Measurements from ENCODE around the gene SYCP3. TPM values are rescaled to one million over a fixed set of nuclear protein-coding genes. Genes with fewer than 3 reads are reported as not detected.

SYCP3 gene
- total RNA-seq, 3 donors from 2014 or later, result 0.16 to 0.33 TPM; not detected in 1

GRCh38 chr12:101761350-101761749 is 22.1 kb upstream of the SYCP3 start:
- no peaks in the 10 kb centered on the region for H3K9me3 ChIP-seq
- no peaks in the 10 kb centered on the region for H3K27me3 ChIP-seq
- H3K27ac ChIP-seq, result no peak overlapping the region
- no peak for DNase-seq (ENCODE audit: low spot score in 2 of 2)
- no peak overlapping the region for H3K4me3 ChIP-seq
- TF ChIP-seq POLR2AphosphoS5 (IDR thresholded peaks at IDR 0.05), result no peak
- no peak for TF ChIP-seq POLR2A (IDR thresholded peaks at IDR 0.05)
- TF ChIP-seq CTCF (IDR thresholded peaks at IDR 0.05), result no peak
- no peaks in the 10 kb centered on the region for H3K4me1 ChIP-seq
- no peaks in the 10 kb centered on the region for H3K36me3 ChIP-seq
- intact Hi-C loops (cut with DNase I; ENCODE audit: low total_unique reads), result no loop called here

DNA sequence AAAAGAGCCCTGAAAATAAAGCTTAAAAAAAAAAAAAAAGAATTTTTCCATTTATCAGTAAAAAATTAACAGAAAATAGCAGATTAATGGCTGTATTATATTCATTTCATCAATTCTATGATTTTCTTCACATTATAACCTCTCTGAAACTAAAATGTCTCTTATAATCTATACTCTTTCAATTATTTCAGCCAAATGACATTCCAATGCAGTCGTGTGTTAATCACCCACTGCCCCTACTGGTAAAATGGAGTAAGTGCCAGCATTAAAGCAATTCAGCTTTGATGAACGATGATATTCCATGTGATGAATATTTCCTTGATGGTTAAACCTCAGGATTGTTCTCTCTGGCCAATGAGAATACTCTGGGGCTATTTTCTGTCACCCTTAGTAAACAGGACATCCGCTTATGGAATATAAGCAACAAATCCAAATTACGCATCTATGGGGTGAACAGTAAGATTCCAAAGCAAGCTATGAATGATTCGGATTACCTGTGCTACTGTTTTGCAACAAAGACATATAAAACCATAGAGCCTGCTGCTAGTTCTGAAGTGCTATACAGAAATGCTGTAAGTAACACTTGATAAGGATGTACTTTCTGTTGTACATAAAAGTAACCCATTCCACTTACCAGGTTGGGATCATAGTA is 20.3 kb upstream of the SYCP3 start:
- Histone ChIP-seq H3K27ac (no peak overlapping the region), H3K4me1 (no peaks in the 10 kb centered on the region), H3K4me3 (no peak overlapping the region), H3K36me3 (no peaks in the 10 kb centered on the region), H3K9me3 (no peaks in the 10 kb centered on the region), H3K27me3 (no peaks in the 10 kb centered on the region)
- no peak for DNase-seq (ENCODE audit: low spot score in 2 of 2)
- TF ChIP-seq CTCF (IDR thresholded peaks at IDR 0.05) (peak; percentile 56 to 62 (median 60)), POLR2AphosphoS5 (IDR thresholded peaks at IDR 0.05) (no peak)
- intact Hi-C loops (cut with DNase I; ENCODE audit: low total_unique reads), result no loop called here

GRCh38 chr12:101750152-101750551 is 10.9 kb upstream of the SYCP3 start:
- H3K4me3 ChIP-seq, result no peak overlapping the region
- intact Hi-C loops (cut with DNase I; ENCODE audit: low total_unique reads), result no loop called here
- TF ChIP-seq POLR2A (IDR thresholded peaks at IDR 0.05) (no peak), POLR2AphosphoS5 (IDR thresholded peaks at IDR 0.05) (no peak), CTCF (IDR thresholded peaks at IDR 0.05) (no peak)
- H3K4me1 ChIP-seq, result no peaks in the 10 kb centered on the region
- DNase-seq (ENCODE audit: low spot score in 2 of 2), result no peak
- no peaks in the 10 kb centered on the region for H3K27me3 ChIP-seq
- no peaks in the 10 kb centered on the region for H3K9me3 ChIP-seq
- H3K27ac ChIP-seq, result no peak overlapping the region
- H3K36me3 ChIP-seq, result no peaks in the 10 kb centered on the region

GRCh38 chr12:101749657-101750056 is 10.4 kb upstream of the SYCP3 start:
- Histone ChIP-seq H3K36me3 (no peaks in the 10 kb centered on the region), H3K9me3 (no peaks in the 10 kb centered on the region), H3K4me3 (no peak overlapping the region), H3K4me1 (no peaks in the 10 kb centered on the region), H3K27ac (no peak overlapping the region), H3K27me3 (no peaks in the 10 kb centered on the region)
- TF ChIP-seq POLR2AphosphoS5 (IDR thresholded peaks at IDR 0.05) (no peak), POLR2A (IDR thresholded peaks at IDR 0.05) (no peak)
- DNase-seq (ENCODE audit: low spot score in 2 of 2), result no peak
- intact Hi-C loops (cut with DNase I; ENCODE audit: low total_unique reads), result no loop called here

- Histone ChIP-seq H3K27me3 (no peaks in the 10 kb centered on the region), H3K4me3 (no peak overlapping the region), H3K4me1 (no peaks in the 10 kb centered on the region), H3K27ac (no peak overlapping the region), H3K36me3 (no peaks in the 10 kb centered on the region), H3K9me3 (no peaks in the 10 kb centered on the region)
- no peak for TF ChIP-seq POLR2A (IDR thresholded peaks at IDR 0.05)
- no peak for TF ChIP-seq POLR2AphosphoS5 (IDR thresholded peaks at IDR 0.05)
- TF ChIP-seq CTCF (IDR thresholded peaks at IDR 0.05), result no peak
- intact Hi-C loops (cut with DNase I; ENCODE audit: low total_unique reads), result no loop called here
- no peak for DNase-seq (ENCODE audit: low spot score in 2 of 2)
Measured at GRCh38 chr12:101748907-101749306, 9.6 kb upstream of the SYCP3 start.
